GDM1 (cell line): ENCODE results near the gene CLIC1.
"Not testable (repeated sequence)": the region's sequence is repeated elsewhere in the genome, so short reads cannot be mapped to it uniquely, and the experiment has no call there.

Experiments
- DNase-seq: peaks from one replicate; lab custom pipeline; 2025; lab: John Stamatoyannopoulos, UW

CLIC1 gene

DNA sequence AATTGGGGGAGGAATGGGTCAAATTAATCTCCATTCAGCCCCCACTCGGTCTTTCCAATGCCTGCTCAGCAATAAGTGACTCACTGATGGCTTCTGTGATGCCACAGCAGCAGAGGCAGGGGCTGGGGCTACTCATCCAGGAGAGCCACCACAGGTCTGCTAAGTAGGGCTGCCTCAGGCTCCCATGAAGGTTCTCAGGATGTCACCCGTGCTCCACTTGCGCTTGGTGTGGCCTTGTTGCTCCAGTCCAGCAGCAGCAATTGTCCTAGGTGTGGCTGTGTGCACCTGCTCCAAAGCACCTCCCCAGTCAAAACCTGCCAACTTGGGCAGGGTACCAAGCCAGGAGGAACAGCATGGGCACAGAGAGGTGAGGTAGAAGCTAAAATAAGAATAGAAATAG, 14.2 kb downstream of the CLIC1 start:
- DNase-seq, result no peak

DNA sequence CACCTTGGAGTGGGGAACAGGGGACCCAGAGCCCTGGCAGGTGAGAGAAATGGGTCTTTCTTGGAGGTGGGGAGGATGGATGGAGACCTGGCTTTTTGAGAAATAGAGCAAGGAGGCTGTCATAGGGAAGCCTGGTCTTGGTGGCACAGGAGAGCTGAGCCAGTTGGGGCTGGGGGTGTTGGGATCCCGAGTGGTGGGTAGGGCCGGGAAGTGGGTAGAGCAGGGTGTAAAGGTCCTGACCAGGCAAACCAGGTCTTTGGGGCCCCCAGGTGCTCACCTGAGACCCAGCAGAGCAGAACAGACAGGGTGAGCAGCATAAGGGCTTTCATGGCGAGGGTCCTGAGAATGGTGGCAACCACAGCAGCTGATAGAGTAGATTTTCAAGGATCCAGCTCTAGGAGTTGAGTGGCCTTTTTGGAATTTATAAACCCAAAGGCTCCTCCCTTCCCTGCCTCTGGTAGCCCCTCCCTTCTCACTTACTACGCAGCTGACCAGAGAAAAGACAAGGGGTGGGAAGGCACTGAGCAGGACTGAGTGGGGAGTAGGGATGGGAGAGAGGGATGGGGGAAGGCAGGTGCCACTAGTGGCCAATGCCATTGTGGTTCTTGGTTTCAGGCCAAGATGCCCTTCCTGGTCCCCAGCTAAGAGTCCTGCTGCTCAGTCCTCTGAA, 14.8 kb downstream of the CLIC1 start, which contains the start of gene LY6G6C:
TSS of gene LY6G6C (minus strand) at position 396 of the 670 bp plus-strand sequence. CDS start at position 329, 67 bp downstream.
- no peak for DNase-seq

DNA sequence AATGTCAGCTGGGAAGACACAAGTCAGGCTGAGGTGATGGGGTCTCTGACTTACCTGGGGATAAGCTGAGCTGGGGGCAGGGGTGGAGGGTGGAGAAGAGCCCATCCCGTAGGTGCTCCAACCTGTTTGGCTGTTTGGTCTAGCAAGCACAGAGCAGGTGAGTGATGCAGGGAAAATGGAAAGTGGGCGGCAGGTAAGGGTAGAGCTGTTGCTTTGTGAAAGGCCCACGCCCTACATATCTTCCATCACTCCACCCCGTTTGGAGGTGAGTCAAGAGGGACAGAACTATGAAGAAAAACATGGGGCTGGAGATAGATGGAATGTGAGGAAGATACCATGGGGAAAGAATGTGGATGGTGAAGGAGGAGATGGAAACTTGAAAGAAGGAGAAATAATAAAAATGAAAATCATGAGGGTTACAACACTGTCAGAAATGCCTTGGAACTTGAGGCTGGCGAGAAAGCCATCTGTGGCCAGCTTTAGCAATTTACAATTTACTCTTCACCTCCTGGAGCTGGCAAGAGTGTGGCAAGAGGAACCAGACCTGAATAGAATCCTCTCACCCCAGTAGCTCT, 16.0 kb downstream of the CLIC1 start:
- DNase-seq, result no peak

- DNase-seq, result no peak
Observed at GRCh38 chr6:31719001-31719400, 17.3 kb downstream of the CLIC1 start.

DNA sequence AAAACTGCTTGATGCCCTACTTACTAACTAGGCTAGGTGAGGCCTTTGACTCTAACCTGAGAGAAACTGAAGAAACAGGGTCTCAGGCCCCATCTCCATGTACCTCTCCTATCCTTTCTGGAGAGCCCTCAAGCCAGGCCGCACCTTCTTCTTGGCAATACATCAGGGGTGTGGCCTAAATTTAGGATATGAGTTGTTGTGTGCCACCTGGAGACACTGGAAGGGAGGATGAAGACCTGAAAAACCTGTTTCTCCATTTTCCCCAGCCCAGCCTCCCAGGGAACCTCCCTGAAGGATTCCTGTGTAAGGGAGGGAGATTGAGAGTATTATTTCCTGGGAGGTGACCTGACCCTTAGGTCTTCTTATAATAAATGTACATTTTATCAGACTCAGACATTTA, 18.1 kb downstream of the CLIC1 start:
- DNase-seq, result no peak

DNA sequence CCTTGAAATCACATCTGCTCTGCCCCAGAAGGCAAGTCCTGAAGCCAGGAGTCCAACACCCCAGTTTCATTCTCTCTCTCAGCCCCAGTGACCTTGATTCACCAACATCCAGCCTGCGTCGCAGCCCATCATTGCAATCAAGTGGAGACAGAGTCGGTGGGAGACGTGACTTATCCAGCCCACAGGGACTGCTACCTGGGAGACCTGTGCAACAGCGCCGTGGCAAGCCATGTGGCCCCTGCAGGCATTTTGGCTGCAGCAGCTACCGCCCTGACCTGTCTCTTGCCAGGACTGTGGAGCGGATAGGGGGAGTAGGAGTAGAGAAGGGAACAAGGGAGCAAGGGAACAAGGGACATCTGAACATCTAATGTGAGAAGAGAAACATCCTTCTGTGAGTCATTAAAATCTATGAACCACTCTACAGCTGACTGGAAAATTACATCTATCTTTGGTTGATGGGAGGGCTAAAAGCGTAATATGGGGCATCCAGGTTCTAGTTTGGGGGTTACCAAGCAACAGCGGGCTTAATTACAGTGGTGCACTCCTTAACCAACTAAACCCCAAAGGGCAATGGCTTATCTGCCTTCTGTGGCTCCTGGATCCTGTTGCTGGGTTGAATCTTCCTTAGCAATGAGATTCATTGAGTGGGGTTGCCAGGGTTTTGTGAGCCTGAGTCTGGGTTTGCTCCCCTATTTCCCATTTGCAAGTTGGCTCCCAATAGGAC, 18.7 kb downstream of the CLIC1 start:
- no peak for DNase-seq

- DNase-seq, result no peak
Observed at GRCh38 chr6:31715022-31715958, 21.0 kb downstream of the CLIC1 start, which contains the start of gene LY6G6D. LY6G6D (plus strand) TSS chr6:31715348; CDS start chr6:31715356, 8 bp downstream.

GRCh38 chr6:31713991-31714684, 22.2 kb downstream of the CLIC1 start:
- DNase-seq, result no peak

GRCh38 chr6:31713465-31713864, 22.9 kb downstream of the CLIC1 start:
- DNase-seq, result no peak

GRCh38 chr6:31712296-31712695, 24.0 kb downstream of the CLIC1 start:
- DNase-seq, result peak; percentile 30

DNA sequence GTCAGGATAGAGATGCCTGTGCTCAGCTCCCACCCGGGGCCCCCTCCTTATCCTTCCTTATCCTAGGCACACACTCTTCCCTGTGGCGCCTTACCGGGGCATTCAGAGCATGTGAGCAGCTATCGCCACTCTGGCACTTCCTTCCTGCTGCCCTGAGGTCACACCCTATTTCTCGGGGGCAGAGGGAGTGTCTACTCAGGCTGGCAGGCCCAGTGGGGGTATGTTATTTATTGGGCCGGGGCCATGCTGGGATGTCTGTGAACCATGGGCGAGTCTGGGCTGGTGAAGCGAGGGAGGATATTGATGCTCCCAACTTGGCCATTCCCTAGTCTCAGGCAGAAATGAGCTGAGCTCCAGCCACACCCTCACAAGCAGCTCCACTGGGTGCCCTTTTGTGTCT, 25.1 kb downstream of the CLIC1 start:
- peak; percentile 71 for DNase-seq

DNA sequence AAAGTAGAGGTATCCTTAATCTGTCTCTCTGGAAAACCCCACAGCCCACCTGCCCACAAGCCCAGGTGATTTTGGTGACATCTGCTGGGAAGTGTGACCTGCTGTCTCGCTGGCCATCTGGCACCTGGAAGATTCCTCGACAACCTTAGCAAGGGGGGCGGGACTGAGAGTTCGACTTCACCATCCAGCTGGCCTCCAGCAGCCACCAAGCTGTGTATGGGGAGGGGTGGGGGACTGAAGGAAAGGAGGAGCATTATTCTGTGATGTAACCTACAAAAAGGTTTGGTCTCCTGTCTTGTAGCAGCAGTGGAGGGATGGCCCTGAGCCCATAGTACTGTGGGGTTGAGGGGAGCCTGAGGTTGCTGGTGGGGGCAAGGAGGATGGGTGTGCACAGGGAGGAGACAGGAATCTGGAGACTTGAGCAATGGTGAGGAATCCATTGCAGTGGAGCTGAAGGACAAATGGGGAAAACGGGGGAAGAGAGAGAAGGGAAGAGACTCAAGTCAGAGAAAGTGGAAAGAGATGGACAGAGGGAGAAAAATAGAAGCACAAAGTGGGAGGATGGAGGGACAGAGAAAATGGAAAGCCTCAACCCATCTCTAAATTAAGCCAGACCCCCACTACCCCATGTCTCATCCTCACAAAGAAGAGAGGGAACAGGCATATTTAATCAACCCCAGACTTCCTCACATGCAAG, 25.7 kb downstream of the CLIC1 start:
- no peak for DNase-seq

DNA sequence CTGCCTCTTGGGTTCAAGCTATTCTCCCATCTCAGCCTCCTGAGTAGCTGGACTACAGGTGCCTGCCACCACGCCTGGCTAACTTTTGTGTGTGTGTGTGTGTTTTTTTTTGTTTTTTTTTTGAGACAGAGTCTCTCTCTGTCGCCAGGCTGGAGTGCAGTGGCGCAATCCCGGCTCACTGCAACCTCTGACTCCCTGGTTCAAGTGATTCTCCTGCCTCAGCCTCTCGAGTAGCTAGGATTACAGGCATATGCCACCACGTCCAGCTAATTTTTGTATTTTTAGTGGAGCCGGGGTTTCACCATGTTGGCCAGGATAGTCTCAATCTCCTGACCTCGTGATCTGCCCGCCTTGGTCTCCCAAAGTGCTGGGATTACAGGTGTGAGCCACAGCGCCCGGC, 27.2 kb downstream of the CLIC1 start:
- not testable (repeated sequence) for DNase-seq

- no peak for DNase-seq
Observed at GRCh38 chr6:31708224-31708623, 28.1 kb downstream of the CLIC1 start.

GRCh38 chr6:31707701-31708100, 28.6 kb downstream of the CLIC1 start:
- no peak for DNase-seq

GRCh38 chr6:31706599-31706998, 29.7 kb downstream of the CLIC1 start, which contains the start of gene LY6G6F:
LY6G6F (plus strand) TSS chr6:31706866; CDS start chr6:31706907, 41 bp downstream.
- no peak for DNase-seq

DNA sequence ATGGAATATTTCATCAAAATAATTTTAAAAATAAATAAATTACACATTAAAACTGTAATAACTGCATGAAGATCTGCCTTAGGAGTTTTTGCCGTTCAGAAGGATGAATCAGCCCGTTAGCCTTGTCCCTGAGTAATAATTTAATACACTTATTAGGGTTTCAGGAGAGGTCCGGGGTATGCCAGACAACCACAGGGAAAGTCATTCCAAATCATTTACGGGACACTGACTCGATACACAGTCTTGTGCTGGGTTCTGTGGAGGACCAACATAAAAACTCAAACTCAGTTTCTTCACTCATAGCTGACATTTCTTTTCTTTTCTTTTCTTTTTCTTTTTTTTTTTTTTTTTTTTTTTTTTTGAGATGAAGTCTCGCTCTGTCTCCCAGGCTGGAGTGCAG, 30.4 kb downstream of the CLIC1 start:
- DNase-seq, result no peak

- DNase-seq, result peak; percentile 94
Observed at GRCh38 chr6:31702819-31703716, 33.3 kb downstream of the CLIC1 start, which contains the start of gene ABHD16A. ABHD16A (minus strand) TSS chr6:31703324; CDS start chr6:31703281, 43 bp downstream.

DNA sequence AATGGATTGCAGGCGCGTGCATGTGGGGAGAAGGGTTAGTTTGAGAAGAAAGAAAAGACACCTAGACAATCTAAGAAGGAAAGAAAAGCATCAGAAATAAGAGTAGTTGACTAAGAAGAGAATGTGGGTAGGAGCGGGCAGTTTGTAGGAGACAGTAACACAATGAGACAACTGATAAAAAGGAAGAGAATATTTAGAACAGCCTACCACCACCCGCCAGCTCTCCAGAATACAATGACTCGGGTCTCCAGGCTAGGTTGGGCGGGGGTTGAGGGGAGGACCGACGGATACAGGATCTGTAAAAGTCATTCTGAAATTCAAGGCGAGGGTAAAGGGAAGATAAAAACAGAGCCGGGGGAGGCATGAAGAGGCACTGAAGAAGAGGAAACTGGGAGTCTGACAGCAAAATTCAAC, 33.9 kb downstream of the CLIC1 start:
- no peak for DNase-seq
